Left ventricle myocardium superior (tissue), 1 donor: ENCODE data around the gene HMOX1. TPM values are rescaled to one million over a fixed set of nuclear protein-coding genes. Genes with fewer than 3 reads are reported as not detected.

Experiments
- ATAC-seq: fragments of 200-7000 bp; cut with Tn5 transposase; one replicate; pipeline ENCODE4 v1.9.1; 2020; ENCODE audit warnings: mild to moderate bottlenecking, moderate library complexity
- DNase-seq: peaks from one replicate; pipeline ENCODE4 v3.0.0-alpha.2; 2020
- intact Hi-C: fragments of 100-400 bp; cut with micrococcal nuclease; formaldehyde crosslinking; loops from one replicate; pipeline ENCODE4 v1.11.0; 2022
- long read RNA-seq: library from polyadenylated mRNA; unstranded; transcript quantifications from one replicate; pipeline ENCODE4 v2.0.0, GENCODE V29; 2021
- total RNA-seq: library from RNA; stranded (reverse); fragmentation: NEBNext Ultra II Directional; extraction: Animal tissue kit (Norgen Biotek cat#: 25700); gene quantifications from one replicate; pipeline ENCODE4 v1.2.1, GENCODE V29; 2021
- donor health status: DM: no; HTN: yes; CAD: no; lungs with severe emphysema.

HMOX1 gene, protein sequence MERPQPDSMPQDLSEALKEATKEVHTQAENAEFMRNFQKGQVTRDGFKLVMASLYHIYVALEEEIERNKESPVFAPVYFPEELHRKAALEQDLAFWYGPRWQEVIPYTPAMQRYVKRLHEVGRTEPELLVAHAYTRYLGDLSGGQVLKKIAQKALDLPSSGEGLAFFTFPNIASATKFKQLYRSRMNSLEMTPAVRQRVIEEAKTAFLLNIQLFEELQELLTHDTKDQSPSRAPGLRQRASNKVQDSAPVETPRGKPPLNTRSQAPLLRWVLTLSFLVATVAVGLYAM
- 3.8 TPM for total RNA-seq
- long read RNA-seq, partial matches to known transcripts, result 0 of 1 reads
- long read RNA-seq, other reads (novel, unspliced or antisense), result 0 of 1 reads

DNA sequence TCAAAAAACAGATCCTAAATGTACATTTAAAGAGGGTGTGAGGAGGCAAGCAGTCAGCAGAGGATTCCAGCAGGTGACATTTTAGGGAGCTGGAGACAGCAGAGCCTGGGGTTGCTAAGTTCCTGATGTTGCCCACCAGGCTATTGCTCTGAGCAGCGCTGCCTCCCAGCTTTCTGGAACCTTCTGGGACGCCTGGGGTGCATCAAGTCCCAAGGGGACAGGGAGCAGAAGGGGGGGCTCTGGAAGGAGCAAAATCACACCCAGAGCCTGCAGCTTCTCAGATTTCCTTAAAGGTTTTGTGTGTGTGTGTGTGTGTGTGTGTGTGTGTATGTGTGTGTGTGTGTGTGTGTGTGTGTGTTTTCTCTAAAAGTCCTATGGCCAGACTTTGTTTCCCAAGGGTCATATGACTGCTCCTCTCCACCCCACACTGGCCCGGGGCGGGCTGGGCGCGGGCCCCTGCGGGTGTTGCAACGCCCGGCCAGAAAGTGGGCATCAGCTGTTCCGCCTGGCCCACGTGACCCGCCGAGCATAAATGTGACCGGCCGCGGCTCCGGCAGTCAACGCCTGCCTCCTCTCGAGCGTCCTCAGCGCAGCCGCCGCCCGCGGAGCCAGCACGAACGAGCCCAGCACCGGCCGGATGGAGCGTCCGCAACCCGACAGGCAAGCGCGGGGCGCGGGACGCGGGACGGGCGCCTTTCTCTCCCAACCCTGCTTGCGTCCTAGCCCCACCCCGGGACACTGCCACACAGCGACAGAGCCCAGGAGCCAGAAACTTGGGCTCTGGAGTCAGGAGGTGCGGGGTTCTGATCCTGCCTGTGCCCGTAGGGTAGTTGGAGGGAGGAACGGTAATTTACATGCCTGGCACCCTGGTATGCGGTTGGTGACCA is at the start of gene HMOX1:
Gene HMOX1, plus strand, starts transcription at position 560 of the 887 bp plus-strand sequence. Its CDS starts 78 bp downstream, at position 638.
- ATAC-seq, result peak; percentile 92
- DNase-seq, result peak; percentile 95
- intact Hi-C loops, result no loop called here

- peak; percentile 3 for ATAC-seq
- DNase-seq, result no peak
- intact Hi-C loops, result no loop called here
Observed at GRCh38 chr22:35332278-35332677, 48.6 kb upstream of the HMOX1 start.

GRCh38 chr22:35333220-35333619 is 47.7 kb upstream of the HMOX1 start:
- ATAC-seq (no peak), DNase-seq (no peak)
- intact Hi-C loops, result no loop called here

- DNase-seq, result no peak
- intact Hi-C loops, result no loop called here
- ATAC-seq, result no peak
Observed at GRCh38 chr22:35334004-35334403, 46.9 kb upstream of the HMOX1 start.

GRCh38 chr22:35335468-35335867 is 45.4 kb upstream of the HMOX1 start:
- ATAC-seq (no peak), DNase-seq (no peak)

DNA sequence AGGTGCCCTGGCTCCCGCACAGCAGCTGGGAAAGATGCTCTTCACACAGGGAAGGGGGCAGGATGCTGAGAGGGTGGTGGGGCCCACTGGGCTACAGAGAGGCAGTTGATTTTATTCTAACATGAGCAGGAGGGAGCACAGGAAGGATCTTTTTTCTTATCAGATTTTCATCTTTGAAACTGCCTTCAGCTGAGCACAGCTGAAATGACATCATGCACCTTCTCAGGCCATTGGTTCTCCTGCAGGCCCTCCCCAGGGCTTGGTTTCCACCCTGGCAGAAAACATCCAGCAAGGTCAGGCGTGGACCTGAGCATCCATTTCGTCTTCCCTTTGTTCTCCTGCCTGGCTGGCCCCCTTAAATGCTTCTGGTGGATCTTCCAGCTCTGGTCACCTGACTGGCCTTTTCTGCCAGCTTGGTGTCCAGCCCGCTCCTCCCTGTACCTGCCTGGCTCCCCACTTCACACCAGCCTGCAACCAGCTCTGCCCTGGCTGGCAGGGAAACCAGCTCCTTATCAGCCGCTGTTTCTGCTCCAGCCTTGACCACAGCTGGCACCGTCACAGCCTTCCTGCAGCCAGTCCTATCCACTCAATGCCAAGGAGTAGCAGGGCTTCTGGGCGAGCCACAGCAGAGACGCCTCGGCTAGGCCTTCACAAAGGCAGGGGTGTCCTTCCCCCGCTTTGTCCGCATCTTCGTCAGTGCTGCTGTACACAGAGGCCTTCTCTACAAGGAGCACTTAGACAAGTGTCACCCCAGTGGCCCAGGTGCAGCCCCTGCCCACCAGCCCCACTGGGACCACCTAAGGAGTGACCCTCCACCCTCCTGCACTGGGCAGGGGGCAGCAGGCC is 44.7 kb upstream of the HMOX1 start:
- intact Hi-C loops, result no loop called here
- peak; percentile 85 for ATAC-seq
- DNase-seq, result peak; percentile 83

More at GRCh38 chr22:35335468-35335867, 45.4 kb upstream of the HMOX1 start:
- intact Hi-C loops, result no loop called here

GRCh38 chr22:35337932-35338331 is 43.0 kb upstream of the HMOX1 start:
- DNase-seq, result peak; percentile 26
- ATAC-seq, result no peak
- intact Hi-C loops, result no loop called here

- ATAC-seq, result no peak
- DNase-seq, result no peak
- intact Hi-C loops, result no loop called here
Observed at GRCh38 chr22:35341090-35341874, 39.6 kb upstream of the HMOX1 start.

GRCh38 chr22:35342390-35342789 is 38.5 kb upstream of the HMOX1 start:
- ATAC-seq (no peak), DNase-seq (no peak)
- intact Hi-C loops, result no loop called here

DNA sequence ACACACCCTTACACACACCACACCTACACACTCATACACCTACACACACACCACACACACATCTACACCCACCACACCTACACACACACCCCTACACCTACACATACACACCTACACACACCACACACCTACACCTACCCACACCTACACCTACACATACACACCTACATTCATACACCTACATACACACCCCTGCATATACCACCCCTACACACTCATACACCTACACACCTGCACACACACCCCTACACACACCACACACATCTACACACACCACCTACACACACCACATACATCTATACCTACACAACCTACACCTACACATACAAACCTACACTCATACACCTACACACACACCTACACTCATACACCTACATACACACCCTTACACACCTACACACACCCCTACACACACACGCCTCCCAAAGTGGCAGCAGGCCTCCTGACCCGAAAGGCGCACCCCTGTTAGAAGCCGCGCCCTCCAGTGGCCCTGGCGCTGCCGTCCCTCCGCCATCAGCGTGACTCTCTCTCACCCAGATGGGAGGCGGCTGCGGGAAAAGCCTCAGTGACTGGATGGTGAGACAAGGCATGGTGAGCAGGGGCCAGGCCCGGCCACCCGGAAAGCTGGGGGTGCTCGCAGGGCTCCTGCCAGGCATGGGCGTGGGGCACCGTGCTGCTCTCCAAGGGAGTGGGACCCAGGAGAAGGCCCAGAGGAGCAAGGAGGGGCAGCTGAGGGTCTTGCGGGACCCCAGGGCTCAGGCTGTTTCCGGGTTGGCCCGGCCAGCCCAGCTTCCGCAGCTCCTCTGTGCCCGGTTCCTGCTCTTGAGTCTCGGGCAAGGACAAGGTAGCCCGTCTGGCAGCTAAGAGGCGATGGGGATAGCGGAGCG is 37.0 kb upstream of the HMOX1 start:
- DNase-seq, result no peak
- intact Hi-C loops, result no loop called here

GRCh38 chr22:35344956-35345690 is 35.8 kb upstream of the HMOX1 start:
- DNase-seq (no peak), ATAC-seq (no peak)
- intact Hi-C loops, result no loop called here

More for the DNA sequence above, 37.0 kb upstream of the HMOX1 start:
- ATAC-seq, result no peak

- no peak for DNase-seq
- no peak for ATAC-seq
- intact Hi-C loops, result no loop called here
Observed at GRCh38 chr22:35345808-35346505, 34.9 kb upstream of the HMOX1 start.

DNA sequence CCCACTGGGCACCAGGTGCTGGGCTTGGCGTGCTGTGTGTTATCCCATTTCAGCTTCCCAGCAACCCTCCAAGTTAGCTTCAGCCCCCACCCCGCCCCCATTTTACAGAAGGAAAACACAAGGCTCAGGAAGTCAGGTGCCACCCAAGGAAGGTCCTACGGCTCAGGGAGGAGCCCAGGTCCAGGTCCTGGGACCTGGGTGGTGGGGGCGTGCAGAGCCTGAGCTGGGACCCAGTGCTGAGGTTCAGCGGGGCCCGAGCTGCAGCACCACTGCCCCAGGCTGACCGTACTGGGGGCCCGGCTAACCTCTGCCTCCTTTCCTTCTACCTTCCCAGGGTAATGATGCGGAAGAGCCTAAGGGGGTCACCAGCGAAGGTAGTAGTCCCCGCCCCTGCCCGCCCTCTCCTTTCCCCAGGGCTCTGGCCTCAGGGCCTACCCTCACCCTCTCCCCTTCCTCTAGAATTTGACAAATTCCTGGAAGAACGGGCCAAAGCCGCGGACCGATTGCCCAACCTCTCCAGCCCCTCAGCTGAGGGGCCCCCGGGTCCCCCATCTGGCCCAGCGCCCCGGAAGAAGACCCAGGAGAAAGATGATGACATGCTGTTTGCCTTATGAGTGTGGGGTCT is 34.2 kb upstream of the HMOX1 start:
- DNase-seq, result no peak
- no peak for ATAC-seq
- intact Hi-C loops, result no loop called here

- no peak for ATAC-seq
- no peak for DNase-seq
- intact Hi-C loops, result no loop called here
Observed at GRCh38 chr22:35347462-35347861, 33.4 kb upstream of the HMOX1 start.

- intact Hi-C loops, result no loop called here
- no peak for DNase-seq
- no peak for ATAC-seq
Observed at GRCh38 chr22:35348026-35348590, 32.8 kb upstream of the HMOX1 start.

DNA sequence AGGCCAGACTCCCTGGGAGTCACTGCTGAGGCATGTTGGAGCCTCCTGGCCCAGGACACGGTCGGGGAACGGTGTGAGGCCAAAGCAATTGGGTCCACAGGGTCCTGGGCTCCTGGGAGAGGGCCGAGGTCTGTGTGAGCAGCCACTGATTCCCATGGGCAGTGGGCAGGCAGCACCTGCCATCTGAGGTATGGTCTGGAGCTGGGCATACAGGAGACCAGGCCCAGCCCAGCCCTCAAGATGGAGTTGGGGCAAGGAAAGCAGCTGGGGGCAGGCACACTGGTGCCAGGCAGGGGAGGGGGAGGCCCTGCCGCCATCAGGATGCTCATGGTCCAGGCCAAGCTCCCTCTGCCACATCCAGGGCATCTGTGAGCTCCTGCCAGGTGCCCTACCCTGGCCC is 32.2 kb upstream of the HMOX1 start:
- DNase-seq, result no peak
- intact Hi-C loops, result no loop called here
- ATAC-seq, result no peak
